ENCODE measurements around the gene STK39. TPM values are rescaled to one million over a fixed set of nuclear protein-coding genes. Genes with fewer than 3 reads are reported as not detected.

The STK39 gene
- polyA plus RNA-seq, 3 donors from 2014 or later, result 5.8 to 11.5 (median 9.3) TPM

DNA sequence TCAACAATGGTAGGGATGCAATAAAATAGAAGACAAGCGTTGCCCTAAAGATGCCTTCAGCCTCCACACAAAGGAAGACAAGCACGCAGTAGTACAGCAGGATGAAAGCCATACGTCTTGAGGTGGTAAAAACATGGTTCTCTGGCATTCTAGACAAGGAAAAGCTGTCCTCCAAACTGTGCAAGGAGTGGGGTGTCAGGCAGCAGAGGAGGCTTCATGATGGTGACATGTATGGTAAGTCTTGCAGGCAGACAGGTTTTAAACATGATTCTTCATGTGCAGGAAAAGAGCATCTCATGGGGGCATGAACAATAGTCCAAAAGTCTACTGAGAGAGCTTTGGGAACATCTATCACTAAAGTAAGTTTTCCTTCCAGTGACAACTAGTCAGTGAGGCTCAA, 241.8 kb downstream of the STK39 start:
- Mint-ChIP-seq H3K9me3 (no peaks in the 10 kb centered on the region), H3K4me3 (no peak overlapping the region), H3K27ac (peak overlapping the region in 2 of 6 donors; percentile 5 to 8), H3K36me3 (peaks cover 22 to 37% (median 34%) of the 10 kb centered on the region in 3 donors), H3K27me3 (ENCODE audit: low read depth in 3 of 3) (peaks cover 0 to 9% (median 0%) of the 10 kb centered on the region in 3 donors), H3K4me1 (peaks cover 31 to 55% of the 10 kb centered on the region in 2 donors)
- no peak for DNase-seq

DNA sequence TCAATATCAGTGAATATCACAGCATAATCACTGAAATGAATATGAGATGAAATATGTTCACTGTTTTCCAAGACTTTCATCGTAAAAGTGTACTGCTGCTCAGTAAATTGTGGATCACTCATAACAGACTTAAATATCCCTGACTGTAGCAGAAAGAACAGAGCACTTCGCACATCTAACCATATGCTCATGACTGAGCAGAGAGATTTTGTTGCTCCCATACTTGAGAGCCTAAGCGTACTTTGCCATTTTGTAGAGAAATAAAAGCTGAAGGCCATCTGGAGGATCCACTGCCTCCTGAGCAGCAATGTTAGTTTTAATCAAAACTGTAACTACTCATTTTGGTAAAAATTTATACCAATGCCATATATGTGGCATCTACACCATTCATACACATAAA, 243.5 kb downstream of the STK39 start:
- no peaks in the 10 kb centered on the region for H3K9me3 Mint-ChIP-seq
- no peak for DNase-seq
- H3K4me1 Mint-ChIP-seq, result peaks cover 33 to 55% of the 10 kb centered on the region in 2 donors
- H3K4me3 Mint-ChIP-seq, result no peak overlapping the region
- peak overlapping the region in 2 of 6 donors; percentile 19 to 37 for H3K27ac Mint-ChIP-seq
- H3K27me3 Mint-ChIP-seq (ENCODE audit: low read depth in 3 of 3), result peaks cover 0 to 11% (median 2%) of the 10 kb centered on the region in 3 donors
- H3K36me3 Mint-ChIP-seq, result peaks cover 22 to 30% (median 28%) of the 10 kb centered on the region in 3 donors

DNA sequence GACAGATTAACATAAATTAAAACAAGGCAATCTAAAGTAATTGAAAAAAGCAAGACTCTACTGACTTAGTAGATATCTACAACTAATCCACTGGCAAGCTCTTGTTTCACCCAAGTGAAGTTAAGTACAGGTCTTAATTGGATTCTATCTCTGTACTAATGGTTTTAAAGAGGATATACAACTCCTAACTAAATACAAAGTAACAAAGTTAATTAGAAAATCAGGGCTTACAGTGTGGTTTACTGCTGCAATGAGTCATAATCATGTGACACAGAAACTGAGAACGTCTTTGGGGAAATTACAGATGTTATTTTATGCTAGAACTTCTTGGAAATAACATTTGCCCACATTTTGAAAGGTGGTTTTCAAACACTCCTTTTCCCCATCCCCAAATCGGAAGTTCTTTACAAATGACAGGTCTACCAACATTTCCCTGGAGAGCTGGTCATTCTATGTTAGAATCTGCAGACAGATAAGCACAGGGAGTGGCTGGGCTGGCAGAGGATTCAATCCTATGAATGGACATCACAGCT, 245.3 kb downstream of the STK39 start:
- Mint-ChIP-seq H3K27me3 (ENCODE audit: low read depth in 3 of 3) (peaks cover 0 to 7% (median 2%) of the 10 kb centered on the region in 3 donors), H3K27ac (peak overlapping the region; percentile 21 to 84 (median 70)), H3K4me3 (peak overlapping the region in 2 of 5 donors; percentile 33 to 74), H3K4me1 (peaks cover 30 to 47% of the 10 kb centered on the region in 2 donors), H3K9me3 (no peaks in the 10 kb centered on the region), H3K36me3 (peaks cover 13 to 20% (median 18%) of the 10 kb centered on the region in 3 donors)
- DNase-seq, result peak in 2 of 3 donors; percentile 7 to 8

DNA sequence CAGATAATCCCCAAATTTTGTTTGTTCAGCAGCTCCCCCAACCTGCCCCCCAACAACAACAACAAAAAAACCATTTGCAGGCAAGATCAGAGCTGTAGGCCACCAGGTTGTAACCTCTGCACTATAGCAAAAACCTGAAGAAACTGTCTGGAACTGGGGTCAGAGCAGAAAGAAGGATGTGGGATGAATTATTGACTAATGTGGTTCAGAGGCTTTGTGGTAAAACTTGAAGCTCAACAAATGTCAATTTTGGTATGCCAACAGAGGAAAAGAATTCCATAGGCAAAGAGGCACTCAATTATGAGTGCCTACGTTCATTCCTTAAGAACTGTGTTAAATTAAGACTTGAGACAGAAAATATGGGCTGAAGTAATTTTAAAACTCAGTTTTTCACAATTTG, 255.1 kb downstream of the STK39 start:
- Mint-ChIP-seq H3K4me1 (peaks cover 14 to 59% of the 10 kb centered on the region in 2 donors), H3K27ac (no peak overlapping the region), H3K27me3 (ENCODE audit: low read depth in 3 of 3) (peaks cover 0 to 3% (median 0%) of the 10 kb centered on the region in 3 donors), H3K4me3 (no peak overlapping the region), H3K9me3 (no peaks in the 10 kb centered on the region), H3K36me3 (peaks cover 0 to 10% (median 9%) of the 10 kb centered on the region in 3 donors)
- no peak for DNase-seq

DNA sequence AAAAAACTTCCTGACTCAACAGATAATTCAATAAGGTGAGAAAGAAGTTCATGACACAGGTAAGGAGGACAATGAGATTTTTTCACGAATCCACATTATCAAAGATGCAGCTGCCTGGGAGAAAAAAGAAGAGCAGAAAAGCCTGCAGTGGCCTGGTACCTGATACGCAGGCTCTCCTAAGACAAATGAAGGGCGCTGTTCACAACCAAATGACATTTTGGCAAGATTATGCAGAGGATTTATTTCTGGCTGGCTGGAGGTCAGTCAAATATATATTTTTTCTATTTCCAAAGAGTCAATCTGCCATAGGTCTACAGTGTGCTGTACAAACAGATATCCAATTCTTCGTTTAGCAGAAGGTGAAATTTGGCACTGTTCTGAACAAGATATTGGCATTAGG, 257.3 kb downstream of the STK39 start:
- Mint-ChIP-seq H3K9me3 (no peaks in the 10 kb centered on the region), H3K27me3 (ENCODE audit: low read depth in 3 of 3) (peaks cover 0 to 3% (median 2%) of the 10 kb centered on the region in 3 donors), H3K27ac (no peak overlapping the region), H3K36me3 (peaks cover 0 to 4% (median 0%) of the 10 kb centered on the region in 3 donors), H3K4me3 (no peak overlapping the region), H3K4me1 (peaks cover 18 to 56% of the 10 kb centered on the region in 2 donors)
- DNase-seq, result no peak

DNA sequence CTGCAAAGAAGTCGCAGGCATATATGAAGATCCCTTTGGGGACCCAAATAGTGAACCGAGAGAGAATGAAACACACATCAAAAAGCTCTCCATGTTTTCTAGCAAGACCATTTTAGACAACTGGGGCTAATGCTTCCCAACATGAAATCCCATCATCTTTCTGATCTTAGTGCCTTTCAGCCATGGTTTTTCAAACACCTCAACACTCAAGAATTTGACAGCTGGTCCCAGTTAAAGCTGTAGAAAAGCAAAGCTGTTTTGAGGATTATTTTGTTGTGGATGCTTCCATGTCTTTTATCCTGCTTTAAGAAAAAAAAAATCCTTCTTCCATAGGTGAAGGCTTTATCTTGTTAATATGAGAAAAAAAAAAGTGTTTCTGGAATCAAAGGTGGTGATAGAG, 259.1 kb downstream of the STK39 start:
- Mint-ChIP-seq H3K4me3 (no peak overlapping the region), H3K27ac (peak overlapping the region in 1 of 6 donors; percentile 4), H3K4me1 (peaks cover 18 to 54% of the 10 kb centered on the region in 2 donors), H3K36me3 (peaks cover 0 to 9% (median 8%) of the 10 kb centered on the region in 3 donors), H3K9me3 (no peaks in the 10 kb centered on the region), H3K27me3 (ENCODE audit: low read depth in 3 of 3) (peaks cover 0 to 3% (median 2%) of the 10 kb centered on the region in 3 donors)
- no peak for DNase-seq

DNA sequence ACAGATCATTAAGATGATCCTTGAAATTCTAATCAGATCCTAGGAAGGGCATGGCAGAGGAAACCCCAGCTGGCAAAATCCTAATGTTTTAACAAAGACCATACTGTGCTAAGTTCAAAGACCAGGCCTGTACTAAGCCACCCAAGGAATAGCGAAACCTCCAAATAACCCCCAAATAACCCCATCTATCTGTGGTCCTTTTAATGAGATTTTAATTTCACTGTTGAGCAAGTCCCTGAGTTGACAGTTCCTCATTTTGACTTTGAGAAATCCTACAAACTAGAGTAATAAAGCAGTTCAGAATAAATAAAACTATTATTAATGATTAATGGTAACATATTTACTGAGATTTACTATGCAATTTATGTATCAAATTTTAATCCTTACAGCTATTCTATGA, 259.8 kb downstream of the STK39 start:
- Mint-ChIP-seq H3K4me1 (peaks cover 18 to 46% of the 10 kb centered on the region in 2 donors), H3K4me3 (no peak overlapping the region), H3K27me3 (ENCODE audit: low read depth in 3 of 3) (peaks cover 0 to 3% (median 2%) of the 10 kb centered on the region in 3 donors), H3K36me3 (peaks cover 0 to 9% (median 8%) of the 10 kb centered on the region in 3 donors), H3K27ac (no peak overlapping the region), H3K9me3 (no peaks in the 10 kb centered on the region)
- DNase-seq, result no peak

DNA sequence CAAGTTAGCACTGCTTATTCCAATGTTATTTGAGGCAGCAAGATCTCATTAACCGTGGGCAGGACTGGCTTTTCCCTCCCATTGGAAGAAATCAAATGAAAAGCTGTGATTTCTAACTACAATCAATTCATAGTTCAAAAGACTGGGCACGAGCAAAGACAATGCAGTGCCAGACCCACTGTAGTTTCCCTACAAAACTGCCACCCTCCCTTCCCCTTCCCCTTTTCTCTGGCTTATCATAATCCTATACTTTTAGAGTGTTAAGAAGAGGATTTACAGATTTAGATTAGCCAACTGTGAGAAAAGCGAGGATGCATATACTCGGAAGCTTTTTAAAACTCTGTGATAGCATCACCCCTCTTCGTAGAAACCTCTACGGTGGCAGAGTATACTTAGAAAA, 260.4 kb downstream of the STK39 start:
- H3K4me1 Mint-ChIP-seq, result peaks cover 14 to 41% of the 10 kb centered on the region in 2 donors
- no peaks in the 10 kb centered on the region for H3K9me3 Mint-ChIP-seq
- H3K36me3 Mint-ChIP-seq, result peaks cover 0 to 9% (median 8%) of the 10 kb centered on the region in 3 donors

DNA sequence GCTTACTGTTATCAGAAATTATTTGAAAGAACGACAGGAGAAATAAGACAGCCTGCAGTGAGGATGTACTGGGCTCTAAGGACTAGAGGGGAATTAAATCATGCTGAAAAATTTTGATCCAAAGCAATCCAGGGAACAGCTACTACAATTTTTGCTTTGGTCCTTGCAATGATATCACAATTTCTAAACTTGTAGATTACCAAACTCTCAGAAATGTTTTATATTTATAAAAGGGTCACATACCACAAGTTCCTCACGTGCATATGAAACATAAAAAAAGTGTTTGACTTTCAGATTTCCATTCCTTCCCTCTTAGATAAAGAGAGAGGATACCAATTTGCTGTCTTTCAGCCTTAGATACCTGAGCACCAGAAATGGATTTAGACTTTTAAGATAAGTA, 261.2 kb downstream of the STK39 start:
- no peak for DNase-seq
- Mint-ChIP-seq H3K27me3 (ENCODE audit: low read depth in 3 of 3) (peaks cover 0 to 3% (median 2%) of the 10 kb centered on the region in 3 donors), H3K9me3 (no peaks in the 10 kb centered on the region), H3K4me3 (no peak overlapping the region), H3K27ac (no peak overlapping the region), H3K36me3 (peaks cover 2 to 9% (median 8%) of the 10 kb centered on the region in 3 donors), H3K4me1 (peaks cover 12 to 39% of the 10 kb centered on the region in 2 donors)

More for the DNA sequence above, 260.4 kb downstream of the STK39 start:
- no peak overlapping the region for H3K4me3 Mint-ChIP-seq
- H3K27me3 Mint-ChIP-seq (ENCODE audit: low read depth in 3 of 3), result peaks cover 0 to 3% (median 2%) of the 10 kb centered on the region in 3 donors
- peak overlapping the region in 1 of 6 donors; percentile 31 for H3K27ac Mint-ChIP-seq
- no peak for DNase-seq

DNA sequence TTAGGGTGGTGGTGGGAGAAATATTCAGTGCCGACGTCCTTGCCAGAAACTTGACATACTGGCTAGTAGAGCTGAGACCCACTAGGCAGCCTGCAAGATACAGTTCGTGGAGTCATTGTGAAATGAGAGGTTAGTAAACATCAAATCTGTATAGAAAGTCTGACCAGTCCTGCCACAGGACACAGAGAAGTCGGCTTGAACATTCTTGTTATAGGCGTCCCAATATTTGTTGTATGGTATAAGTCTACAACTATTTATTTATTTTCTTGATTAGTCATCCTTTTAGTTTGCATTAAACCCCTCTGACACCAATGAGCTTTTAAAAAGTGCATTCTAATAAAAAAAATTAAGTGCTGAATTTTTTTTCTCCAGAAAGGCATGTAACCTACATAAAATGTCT, 265.4 kb downstream of the STK39 start:
- Mint-ChIP-seq H3K4me3 (no peak overlapping the region), H3K4me1 (peaks cover 7 to 32% of the 10 kb centered on the region in 2 donors), H3K27ac (peak overlapping the region in 1 of 6 donors; percentile 9), H3K27me3 (ENCODE audit: low read depth in 3 of 3) (peaks cover 0 to 4% (median 2%) of the 10 kb centered on the region in 3 donors), H3K9me3 (peaks cover 0 to 1% (median 0%) of the 10 kb centered on the region in 6 donors), H3K36me3 (peaks cover 7 to 9% (median 9%) of the 10 kb centered on the region in 3 donors)
- no peak for DNase-seq

DNA sequence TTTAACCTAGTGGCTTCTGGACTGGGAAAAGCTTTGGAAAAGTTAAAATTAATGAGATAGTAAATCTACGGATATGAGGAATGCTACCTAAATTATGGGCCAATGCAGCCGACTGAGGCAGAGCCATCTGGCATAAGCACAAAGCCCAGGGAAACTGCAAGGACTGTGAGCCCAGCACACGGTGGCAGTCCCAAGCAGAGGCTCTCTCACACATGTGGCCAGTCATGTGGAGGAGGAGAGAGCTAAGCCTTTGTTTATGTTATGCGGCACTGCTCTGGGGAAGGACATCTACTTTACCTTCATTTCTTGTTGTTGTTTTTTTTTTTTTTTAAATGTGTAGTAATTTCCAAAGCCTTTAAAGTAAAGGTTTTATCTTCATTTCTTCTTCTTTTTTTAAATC, 267.0 kb downstream of the STK39 start:
- H3K4me3 Mint-ChIP-seq, result no peak overlapping the region
- H3K27ac Mint-ChIP-seq, result no peak overlapping the region
- peaks cover 8 to 32% of the 10 kb centered on the region in 2 donors for H3K4me1 Mint-ChIP-seq
- DNase-seq, result no peak
- peaks cover 0 to 4% (median 0%) of the 10 kb centered on the region in 6 donors for H3K9me3 Mint-ChIP-seq
- H3K36me3 Mint-ChIP-seq, result peaks cover 7 to 9% (median 9%) of the 10 kb centered on the region in 3 donors
- H3K27me3 Mint-ChIP-seq (ENCODE audit: low read depth in 3 of 3), result peaks cover 0 to 7% (median 4%) of the 10 kb centered on the region in 3 donors

DNA sequence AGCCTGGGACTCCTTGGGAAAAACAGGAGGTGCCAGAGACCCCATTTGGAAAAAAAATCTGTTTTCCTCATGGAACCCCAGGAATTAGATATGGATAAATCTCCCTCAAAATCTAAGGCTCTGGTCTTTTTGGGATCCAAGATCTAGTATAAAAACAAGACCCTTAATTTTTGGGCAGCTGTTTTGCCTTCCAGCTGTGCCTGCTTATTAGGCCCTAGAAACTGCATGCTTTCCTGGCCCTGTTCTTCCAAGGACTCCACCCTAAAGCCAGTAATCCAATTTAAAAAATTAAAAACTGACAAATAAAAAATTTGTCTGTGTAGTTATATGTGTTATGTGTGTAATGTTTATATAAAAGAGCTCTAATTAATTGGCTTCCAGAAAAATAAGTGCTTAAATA, 274.6 kb downstream of the STK39 start:
- Mint-ChIP-seq H3K36me3 (peaks cover 11 to 24% (median 22%) of the 10 kb centered on the region in 3 donors), H3K27ac (no peak overlapping the region), H3K4me3 (no peak overlapping the region), H3K4me1 (peaks cover 18 to 55% of the 10 kb centered on the region in 2 donors), H3K27me3 (ENCODE audit: low read depth in 3 of 3) (peaks cover 0 to 10% (median 3%) of the 10 kb centered on the region in 3 donors), H3K9me3 (peaks cover 0 to 3% (median 0%) of the 10 kb centered on the region in 6 donors)
- no peak for DNase-seq

DNA sequence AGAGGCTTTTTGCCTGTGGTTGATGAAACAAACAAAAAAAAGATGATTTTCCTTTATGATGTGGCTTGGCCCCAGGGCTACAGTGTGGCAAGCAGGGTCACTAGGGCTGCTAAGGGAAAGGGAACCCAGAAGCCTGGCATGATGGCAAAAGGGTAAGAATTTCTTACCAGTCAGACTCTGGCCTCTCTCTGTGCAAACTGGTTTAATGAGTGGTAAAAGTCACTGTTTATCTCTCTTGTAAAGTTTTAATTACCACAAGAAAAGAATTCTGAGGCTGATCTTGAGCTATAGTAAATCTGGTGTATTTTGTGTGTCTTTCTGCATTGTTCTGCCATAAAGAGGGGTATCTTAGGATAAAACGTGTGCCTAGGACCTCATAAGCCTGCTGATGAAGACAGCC, 275.4 kb downstream of the STK39 start:
- peaks cover 11 to 24% (median 21%) of the 10 kb centered on the region in 3 donors for H3K36me3 Mint-ChIP-seq
- H3K4me1 Mint-ChIP-seq, result peaks cover 19 to 59% of the 10 kb centered on the region in 2 donors
- no peak for DNase-seq
- peaks cover 0 to 3% (median 0%) of the 10 kb centered on the region in 6 donors for H3K9me3 Mint-ChIP-seq
- H3K27ac Mint-ChIP-seq, result no peak overlapping the region
- H3K4me3 Mint-ChIP-seq, result no peak overlapping the region
- H3K27me3 Mint-ChIP-seq (ENCODE audit: low read depth in 3 of 3), result peaks cover 0 to 10% (median 3%) of the 10 kb centered on the region in 3 donors
